ENCODE data around the gene CCDC91. TPM values are rescaled to one million over a fixed set of nuclear protein-coding genes. Genes with fewer than 3 reads are reported as not detected.
"Not testable (repeated sequence)": the region's sequence is repeated elsewhere in the genome, so short reads cannot be mapped to it uniquely, and the experiment has no call there.

The CCDC91 gene
- total RNA-seq, 1 donor from 2014 or later = 12.3 TPM

DNA sequence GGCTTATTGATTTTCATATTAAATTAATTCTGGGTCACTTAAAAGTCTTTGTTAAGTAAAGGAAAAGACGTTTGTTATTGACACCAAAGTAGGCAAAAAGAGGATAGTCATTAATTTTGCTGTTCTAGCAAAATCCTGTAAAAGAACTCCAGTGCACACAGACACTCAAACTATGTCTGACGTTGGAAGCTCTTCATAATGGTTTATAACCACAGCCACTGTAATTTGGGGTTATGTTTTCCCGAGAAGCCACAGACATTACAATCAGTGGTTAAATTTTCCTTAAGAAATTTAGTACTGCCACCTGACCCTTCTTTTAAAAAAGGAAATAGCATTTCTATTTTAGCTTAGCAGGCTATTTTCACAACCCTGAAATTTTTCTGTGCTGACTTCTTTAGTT, 267.5 kb downstream of the CCDC91 start:
- TF ChIP-seq, protein P1, sequence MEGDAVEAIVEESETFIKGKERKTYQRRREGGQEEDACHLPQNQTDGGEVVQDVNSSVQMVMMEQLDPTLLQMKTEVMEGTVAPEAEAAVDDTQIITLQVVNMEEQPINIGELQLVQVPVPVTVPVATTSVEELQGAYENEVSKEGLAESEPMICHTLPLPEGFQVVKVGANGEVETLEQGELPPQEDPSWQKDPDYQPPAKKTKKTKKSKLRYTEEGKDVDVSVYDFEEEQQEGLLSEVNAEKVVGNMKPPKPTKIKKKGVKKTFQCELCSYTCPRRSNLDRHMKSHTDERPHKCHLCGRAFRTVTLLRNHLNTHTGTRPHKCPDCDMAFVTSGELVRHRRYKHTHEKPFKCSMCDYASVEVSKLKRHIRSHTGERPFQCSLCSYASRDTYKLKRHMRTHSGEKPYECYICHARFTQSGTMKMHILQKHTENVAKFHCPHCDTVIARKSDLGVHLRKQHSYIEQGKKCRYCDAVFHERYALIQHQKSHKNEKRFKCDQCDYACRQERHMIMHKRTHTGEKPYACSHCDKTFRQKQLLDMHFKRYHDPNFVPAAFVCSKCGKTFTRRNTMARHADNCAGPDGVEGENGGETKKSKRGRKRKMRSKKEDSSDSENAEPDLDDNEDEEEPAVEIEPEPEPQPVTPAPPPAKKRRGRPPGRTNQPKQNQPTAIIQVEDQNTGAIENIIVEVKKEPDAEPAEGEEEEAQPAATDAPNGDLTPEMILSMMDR (IDR thresholded peaks at IDR 0.05; ENCODE audit: unreplicated experiment) = no peak
- Mint-ChIP-seq H3K4me3 (ENCODE audit: unreplicated experiment) (no peak overlapping the region), H3K9me3 (ENCODE audit: unreplicated experiment) (no peaks in the 10 kb centered on the region), H3K36me3 (ENCODE audit: low read depth, unreplicated experiment) (no peaks in the 10 kb centered on the region), H3K27me3 (ENCODE audit: unreplicated experiment) (no peaks in the 10 kb centered on the region), H3K4me1 (ENCODE audit: unreplicated experiment) (peaks cover 4% of the 10 kb centered on the region), H3K27ac (ENCODE audit: unreplicated experiment) (no peak overlapping the region)
- DNase-seq (ENCODE audit: low spot score) = no peak

GRCh38 chr12:28459481-28459880, 269.2 kb downstream of the CCDC91 start:
- Mint-ChIP-seq H3K4me1 (ENCODE audit: unreplicated experiment) (peaks cover 4% of the 10 kb centered on the region), H3K9me3 (ENCODE audit: unreplicated experiment) (no peaks in the 10 kb centered on the region), H3K27me3 (ENCODE audit: unreplicated experiment) (no peaks in the 10 kb centered on the region), H3K27ac (ENCODE audit: unreplicated experiment) (no peak overlapping the region), H3K36me3 (ENCODE audit: low read depth, unreplicated experiment) (no peaks in the 10 kb centered on the region), H3K4me3 (ENCODE audit: unreplicated experiment) (no peak overlapping the region)
- no peak for DNase-seq (ENCODE audit: low spot score)
- TF ChIP-seq, protein P1 (IDR thresholded peaks at IDR 0.05; ENCODE audit: unreplicated experiment) = no peak

GRCh38 chr12:28460420-28461130, 270.3 kb downstream of the CCDC91 start:
- H3K4me3 Mint-ChIP-seq (ENCODE audit: unreplicated experiment) = no peak overlapping the region
- no peak for DNase-seq (ENCODE audit: low spot score)
- no peaks in the 10 kb centered on the region for H3K27me3 Mint-ChIP-seq (ENCODE audit: unreplicated experiment)
- no peak overlapping the region for H3K27ac Mint-ChIP-seq (ENCODE audit: unreplicated experiment)
- H3K9me3 Mint-ChIP-seq (ENCODE audit: unreplicated experiment) = no peaks in the 10 kb centered on the region
- H3K4me1 Mint-ChIP-seq (ENCODE audit: unreplicated experiment) = peaks cover 4% of the 10 kb centered on the region
- TF ChIP-seq, protein P1 (IDR thresholded peaks at IDR 0.05; ENCODE audit: unreplicated experiment) = no peak
- H3K36me3 Mint-ChIP-seq (ENCODE audit: low read depth, unreplicated experiment) = no peaks in the 10 kb centered on the region

- Mint-ChIP-seq H3K9me3 (ENCODE audit: unreplicated experiment) (no peaks in the 10 kb centered on the region), H3K36me3 (ENCODE audit: low read depth, unreplicated experiment) (no peaks in the 10 kb centered on the region), H3K27ac (ENCODE audit: unreplicated experiment) (no peak overlapping the region), H3K4me1 (ENCODE audit: unreplicated experiment) (peaks cover 4% of the 10 kb centered on the region), H3K4me3 (ENCODE audit: unreplicated experiment) (no peak overlapping the region), H3K27me3 (ENCODE audit: unreplicated experiment) (peaks cover 2% of the 10 kb centered on the region)
- TF ChIP-seq, protein P1 (IDR thresholded peaks at IDR 0.05; ENCODE audit: unreplicated experiment) = no peak
- DNase-seq (ENCODE audit: low spot score) = no peak
Observed at GRCh38 chr12:28463396-28463795, 273.1 kb downstream of the CCDC91 start.

DNA sequence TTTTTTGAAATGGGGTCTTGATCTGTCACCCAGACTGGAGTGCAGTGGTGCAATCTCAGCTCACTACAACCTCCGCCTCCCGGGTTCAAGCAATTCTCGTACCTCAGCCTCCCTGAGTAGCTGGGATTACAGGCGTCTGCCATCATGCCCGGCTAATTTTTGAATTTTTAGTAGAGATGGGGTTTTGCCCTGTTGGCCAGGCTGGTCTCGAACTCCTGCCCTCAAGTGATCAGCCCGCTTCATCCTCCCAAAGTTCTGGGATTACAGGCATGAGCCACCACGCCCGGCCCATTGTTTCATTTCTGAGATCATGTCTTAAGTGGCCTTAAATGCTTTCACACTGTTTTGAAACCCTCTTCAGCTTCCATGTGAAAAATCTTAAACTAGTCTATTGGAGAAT, 281.5 kb downstream of the CCDC91 start:
- H3K9me3 Mint-ChIP-seq (ENCODE audit: unreplicated experiment); H3K27me3 Mint-ChIP-seq (ENCODE audit: unreplicated experiment); H3K27ac Mint-ChIP-seq (ENCODE audit: unreplicated experiment); H3K36me3 Mint-ChIP-seq (ENCODE audit: low read depth, unreplicated experiment); H3K4me3 Mint-ChIP-seq (ENCODE audit: unreplicated experiment); H3K4me1 Mint-ChIP-seq (ENCODE audit: unreplicated experiment); DNase-seq (ENCODE audit: low spot score): not testable (repeated sequence)

DNA sequence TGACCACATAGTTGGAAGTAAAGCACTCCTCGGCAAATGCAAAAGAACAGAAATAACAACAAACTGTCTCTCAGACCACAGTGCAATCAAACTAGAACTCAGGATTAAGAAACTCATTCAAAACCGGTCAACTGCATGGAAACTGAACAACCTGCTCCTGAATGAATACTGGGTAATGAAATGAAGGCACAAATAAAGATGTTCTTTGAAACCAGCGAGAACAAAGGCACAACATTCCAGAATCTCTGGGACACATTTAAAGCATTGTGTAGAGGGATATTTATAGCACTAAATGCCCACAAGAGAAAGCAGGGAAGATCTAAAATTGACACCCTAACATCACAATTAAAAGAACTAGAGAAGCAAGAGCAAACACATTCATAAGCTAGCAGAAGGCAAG, 285.9 kb downstream of the CCDC91 start:
- H3K4me1 Mint-ChIP-seq (ENCODE audit: unreplicated experiment); DNase-seq (ENCODE audit: low spot score); H3K4me3 Mint-ChIP-seq (ENCODE audit: unreplicated experiment); H3K9me3 Mint-ChIP-seq (ENCODE audit: unreplicated experiment); H3K27ac Mint-ChIP-seq (ENCODE audit: unreplicated experiment); H3K36me3 Mint-ChIP-seq (ENCODE audit: low read depth, unreplicated experiment); H3K27me3 Mint-ChIP-seq (ENCODE audit: unreplicated experiment): not testable (repeated sequence)

- H3K4me1 Mint-ChIP-seq (ENCODE audit: unreplicated experiment); H3K9me3 Mint-ChIP-seq (ENCODE audit: unreplicated experiment); DNase-seq (ENCODE audit: low spot score); H3K4me3 Mint-ChIP-seq (ENCODE audit: unreplicated experiment); H3K27me3 Mint-ChIP-seq (ENCODE audit: unreplicated experiment); H3K27ac Mint-ChIP-seq (ENCODE audit: unreplicated experiment); H3K36me3 Mint-ChIP-seq (ENCODE audit: low read depth, unreplicated experiment): not testable (repeated sequence)
Observed at GRCh38 chr12:28479097-28479496, 288.8 kb downstream of the CCDC91 start.

All from endothelial cell (in vitro differentiated cells).